CD8-positive, alpha-beta memory T cell (primary cell): Measurements from ENCODE around the gene TIGD1. TPM values are rescaled to one million over a fixed set of nuclear protein-coding genes. Genes with fewer than 3 reads are reported as not detected.

ENCODE experiments used
- CTCF ChIA-PET: fragments of 350-600 bp; sonication (Branson Sonifier 250); formaldehyde crosslinking; loops from one replicate; lab custom pipeline; 2021; ENCODE audit warnings: antibody characterized with exemption; lab: Charles Lee
- POLR2A ChIA-PET: fragments of 350-600 bp; sonication (Branson Sonifier 250); formaldehyde crosslinking; loops from one replicate; lab custom pipeline; 2021; ENCODE audit warnings: antibody characterized with exemption; lab: Charles Lee
- DNase-seq, 5 donors: peaks; one replicate each; pipeline versions ENCODE4 v3.0.0 to v3.0.0-alpha.2; 2020 to 2022; ENCODE audit warnings: mixed read lengths in 1 of 5
- H3K27ac ChIP-seq: one replicate; pipeline ENCODE4 v1.7.0; 2013; ENCODE audit warnings: low read depth, mild to moderate bottlenecking, low read length, moderate library complexity
- H3K27me3 ChIP-seq: 2 replicates; pipeline ENCODE4 v1.7.0; 2013; ENCODE audit warnings: low read length, mild to moderate bottlenecking; ENCODE audit not compliant: insufficient read depth, poor library complexity, severe bottlenecking
- H3K36me3 ChIP-seq: 2 replicates; pipeline ENCODE4 v1.7.0; 2013; ENCODE audit warnings: mild to moderate bottlenecking, low read length, moderate library complexity; ENCODE audit not compliant: insufficient read depth
- H3K4me1 ChIP-seq: 2 replicates; pipeline ENCODE4 v1.7.0; 2013; ENCODE audit warnings: mild to moderate bottlenecking, low read length, moderate library complexity; ENCODE audit not compliant: insufficient read depth
- H3K4me3 ChIP-seq: 2 replicates; pipeline ENCODE4 v1.7.0; 2013; ENCODE audit warnings: mild to moderate bottlenecking, low read length
- H3K9me3 ChIP-seq: 2 replicates; pipeline ENCODE4 v1.7.0; 2013; ENCODE audit warnings: mild to moderate bottlenecking, low read length
- H3K27ac Mint-ChIP-seq, 8 donors: one replicate each; pipeline ENCODE4 v1.8.0; 2020 to 2021; ENCODE audit warnings: mixed read lengths in 8 of 8, mild to moderate bottlenecking in 6 of 8, inconsistent platforms in 3 of 8, moderate library complexity in 3 of 8
- H3K27me3 Mint-ChIP-seq, 2 donors: one replicate each; pipeline ENCODE4 v1.8.0; 2020 to 2021; ENCODE audit warnings: mixed read lengths in 2 of 2, mild to moderate bottlenecking in 1 of 2, moderate library complexity in 1 of 2
- H3K36me3 Mint-ChIP-seq, 3 donors: one replicate each; pipeline ENCODE4 v1.8.0; 2020 to 2021; ENCODE audit warnings: mixed read lengths in 3 of 3, inconsistent platforms in 1 of 3, mild to moderate bottlenecking in 1 of 3
- H3K4me1 Mint-ChIP-seq, 3 donors: one replicate each; pipeline ENCODE4 v1.8.0; 2020 to 2021; ENCODE audit warnings: mixed read lengths in 3 of 3, inconsistent platforms in 1 of 3, mild to moderate bottlenecking in 1 of 3
- H3K4me3 Mint-ChIP-seq, 7 donors: one replicate each; pipeline ENCODE4 v1.8.0; 2020 to 2021; ENCODE audit warnings: mixed read lengths in 7 of 7, mild to moderate bottlenecking in 6 of 7, moderate library complexity in 4 of 7, inconsistent platforms in 2 of 7
- H3K9me3 Mint-ChIP-seq, 5 donors: one replicate each; pipeline ENCODE4 v1.8.0; 2020 to 2022; ENCODE audit warnings: mixed read lengths in 5 of 5, mild to moderate bottlenecking in 3 of 5, moderate library complexity in 2 of 5, inconsistent platforms in 1 of 5
- polyA plus RNA-seq: library from polyadenylated mRNA; unstranded; fragments of 300-500 nt; fragmentation: Illumina TruSeq; gene quantifications from one replicate; pipeline ENCODE4 v1.2.3, GENCODE V29; 2021
- total RNA-seq, 2 experiments: library from RNA; stranded (reverse); gene quantifications; one replicate each; pipeline ENCODE4 v1.2.3, GENCODE V29; 2021

The TIGD1 gene
- total and polyA plus RNA-seq, 3 experiments from 2014 or later = 6.4 to 7.0 (median 6.5) TPM

- H3K27ac Mint-ChIP-seq = peak overlapping the region in 3 of 8 donors; percentile 32 to 74 (median 67)
- peaks cover 53% of the 10 kb centered on the region for H3K4me1 ChIP-seq
- peaks cover 1 to 56% (median 4%) of the 10 kb centered on the region in 3 donors for H3K36me3 Mint-ChIP-seq
- no peaks in the 10 kb centered on the region for H3K27me3 ChIP-seq
- DNase-seq = no peak
- ChIA-PET CTCF (interaction anchor here (0.7 kb wide), 1 partner anchor 63 kb away, joined by 4 read pairs; no protein-coding TSS in a partner anchor), POLR2A (no interaction called here)
- no peaks in the 10 kb centered on the region for H3K27me3 Mint-ChIP-seq
- no peaks in the 10 kb centered on the region for H3K9me3 Mint-ChIP-seq
- H3K4me3 Mint-ChIP-seq = peak overlapping the region in 3 of 7 donors; percentile 17 to 96 (median 53)
- H3K4me3 ChIP-seq = no peak overlapping the region
- peaks cover 50 to 82% (median 56%) of the 10 kb centered on the region in 3 donors for H3K4me1 Mint-ChIP-seq
- peaks cover 3% of the 10 kb centered on the region for H3K36me3 ChIP-seq
- H3K9me3 ChIP-seq = no peaks in the 10 kb centered on the region
- no peak overlapping the region for H3K27ac ChIP-seq
These were observed 2.4 kb downstream of the TIGD1 start for GRCh38 chr2:232547991-232548390.

- POLR2A ChIA-PET = interaction anchor here (0.7 kb wide), 1 partner anchor 786 kb away, joined by 9 read pairs; no protein-coding TSS in a partner anchor
- no peaks in the 10 kb centered on the region for H3K27me3 Mint-ChIP-seq
These were observed 4.6 kb downstream of the TIGD1 start for GRCh38 chr2:232545511-232546375.

GRCh38 chr2:232544674-232545073 is 5.7 kb downstream of the TIGD1 start:
- H3K9me3 Mint-ChIP-seq = no peaks in the 10 kb centered on the region
- no peaks in the 10 kb centered on the region for H3K9me3 ChIP-seq
- H3K27me3 ChIP-seq = no peaks in the 10 kb centered on the region
- CTCF ChIA-PET = no interaction called here
- no peak overlapping the region for H3K4me3 Mint-ChIP-seq
- no peak overlapping the region for H3K4me3 ChIP-seq
- peaks cover 32% of the 10 kb centered on the region for H3K4me1 ChIP-seq
- peaks cover 26 to 63% (median 30%) of the 10 kb centered on the region in 3 donors for H3K4me1 Mint-ChIP-seq
- no peak overlapping the region for H3K27ac ChIP-seq
- H3K36me3 ChIP-seq = no peaks in the 10 kb centered on the region
- peak overlapping the region in 2 of 8 donors; percentile 40 to 46 for H3K27ac Mint-ChIP-seq
- H3K36me3 Mint-ChIP-seq = peaks cover 0 to 35% (median 4%) of the 10 kb centered on the region in 3 donors
- H3K27me3 Mint-ChIP-seq = no peaks in the 10 kb centered on the region
- DNase-seq = no peak
- POLR2A ChIA-PET = no interaction called here

More at GRCh38 chr2:232545511-232546375, 4.6 kb downstream of the TIGD1 start:
- Mint-ChIP-seq H3K36me3 (peaks cover 0 to 43% (median 4%) of the 10 kb centered on the region in 3 donors), H3K4me1 (peaks cover 31 to 70% (median 36%) of the 10 kb centered on the region in 3 donors), H3K27ac (peak overlapping the region in 3 of 8 donors; percentile 21 to 79 (median 39)), H3K9me3 (no peaks in the 10 kb centered on the region), H3K4me3 (peak overlapping the region in 1 of 7 donors; percentile 18)
- no peaks in the 10 kb centered on the region for H3K9me3 ChIP-seq
- no peak overlapping the region for H3K27ac ChIP-seq
- H3K4me3 ChIP-seq = no peak overlapping the region
- H3K4me1 ChIP-seq = peaks cover 34% of the 10 kb centered on the region
- no peaks in the 10 kb centered on the region for H3K27me3 ChIP-seq
- CTCF ChIA-PET = no interaction called here
- DNase-seq = no peak
- no peaks in the 10 kb centered on the region for H3K36me3 ChIP-seq

- no peak overlapping the region for H3K27ac ChIP-seq
- no peaks in the 10 kb centered on the region for H3K27me3 ChIP-seq
- H3K27me3 Mint-ChIP-seq = no peaks in the 10 kb centered on the region
- no peak overlapping the region for H3K4me3 Mint-ChIP-seq
- no peaks in the 10 kb centered on the region for H3K9me3 ChIP-seq
- H3K36me3 Mint-ChIP-seq = peaks cover 0 to 33% (median 4%) of the 10 kb centered on the region in 3 donors
- CTCF ChIA-PET = no interaction called here
- H3K4me1 ChIP-seq = peaks cover 26% of the 10 kb centered on the region
- POLR2A ChIA-PET = no interaction called here
- H3K4me1 Mint-ChIP-seq = peaks cover 20 to 57% (median 24%) of the 10 kb centered on the region in 3 donors
- no peak overlapping the region for H3K4me3 ChIP-seq
- H3K27ac Mint-ChIP-seq = peak overlapping the region in 1 of 8 donors; percentile 15
- no peak for DNase-seq
- H3K36me3 ChIP-seq = no peaks in the 10 kb centered on the region
- H3K9me3 Mint-ChIP-seq = no peaks in the 10 kb centered on the region
These were observed 6.3 kb downstream of the TIGD1 start for GRCh38 chr2:232543928-232544631.

- Histone ChIP-seq H3K9me3 (no peaks in the 10 kb centered on the region), H3K27me3 (no peaks in the 10 kb centered on the region), H3K4me3 (no peak overlapping the region), H3K36me3 (no peaks in the 10 kb centered on the region), H3K4me1 (peaks cover 21% of the 10 kb centered on the region), H3K27ac (no peak overlapping the region)
- Mint-ChIP-seq H3K36me3 (peaks cover 0 to 29% (median 4%) of the 10 kb centered on the region in 3 donors), H3K4me1 (peaks cover 14 to 52% (median 18%) of the 10 kb centered on the region in 3 donors), H3K4me3 (no peak overlapping the region), H3K9me3 (no peaks in the 10 kb centered on the region), H3K27ac (peak overlapping the region in 1 of 8 donors; percentile 39), H3K27me3 (no peaks in the 10 kb centered on the region)
- no peak for DNase-seq
- ChIA-PET CTCF (no interaction called here), POLR2A (no interaction called here)
These were observed 6.9 kb downstream of the TIGD1 start for GRCh38 chr2:232543491-232543890.

- ChIA-PET CTCF (no interaction called here), POLR2A (no interaction called here)
- Histone ChIP-seq H3K27me3 (no peaks in the 10 kb centered on the region), H3K27ac (no peak overlapping the region), H3K4me1 (peaks cover 17% of the 10 kb centered on the region), H3K4me3 (no peak overlapping the region), H3K36me3 (no peaks in the 10 kb centered on the region), H3K9me3 (no peaks in the 10 kb centered on the region)
- no peak for DNase-seq
- H3K9me3 Mint-ChIP-seq = no peaks in the 10 kb centered on the region
- H3K27me3 Mint-ChIP-seq = no peaks in the 10 kb centered on the region
- H3K4me3 Mint-ChIP-seq = no peak overlapping the region
- H3K4me1 Mint-ChIP-seq = peaks cover 9 to 49% (median 12%) of the 10 kb centered on the region in 3 donors
- peak overlapping the region in 1 of 8 donors; percentile 27 for H3K27ac Mint-ChIP-seq
- peaks cover 0 to 24% (median 4%) of the 10 kb centered on the region in 3 donors for H3K36me3 Mint-ChIP-seq
These were observed 7.5 kb downstream of the TIGD1 start for GRCh38 chr2:232542715-232543467.

GRCh38 chr2:232541961-232542714 is 8.2 kb downstream of the TIGD1 start:
- Histone ChIP-seq H3K9me3 (no peaks in the 10 kb centered on the region), H3K4me3 (no peak overlapping the region), H3K27ac (no peak overlapping the region), H3K4me1 (peaks cover 9% of the 10 kb centered on the region), H3K27me3 (no peaks in the 10 kb centered on the region), H3K36me3 (no peaks in the 10 kb centered on the region)
- Mint-ChIP-seq H3K27me3 (no peaks in the 10 kb centered on the region), H3K27ac (peak overlapping the region in 2 of 8 donors; percentile 2 to 54), H3K36me3 (peaks cover 0 to 18% (median 4%) of the 10 kb centered on the region in 3 donors), H3K9me3 (no peaks in the 10 kb centered on the region), H3K4me3 (no peak overlapping the region), H3K4me1 (peaks cover 5 to 42% (median 6%) of the 10 kb centered on the region in 3 donors)
- DNase-seq = no peak
- CTCF ChIA-PET = no interaction called here
- POLR2A ChIA-PET = no interaction called here
